BLaER1 treated with 17β-estradiol and CSF1 and Interleukin-3, amounts not matched to agents 10 nM and 100 nM (cell line): Measurements from ENCODE around the gene KSR2.

Experiments
- H3K27ac ChIP-seq, 11 experiments: shearing (Covaris generic); formaldehyde crosslinking; 2 replicates each; pipeline ENCODE4 v1.8.1; 2022
- H3K27me3 ChIP-seq, 11 experiments: shearing (Covaris generic); formaldehyde crosslinking; 2 replicates each; pipeline ENCODE4 v1.8.1; 2022
- H3K36me3 ChIP-seq, 11 experiments: shearing (Covaris generic); formaldehyde crosslinking; 2 replicates each; pipeline ENCODE4 v1.8.1; 2022
- H3K4me1 ChIP-seq, 10 experiments: shearing (Covaris generic); formaldehyde crosslinking; 2 replicates each; pipeline ENCODE4 v1.8.1; 2022
- H3K4me2 ChIP-seq, 11 experiments: shearing (Covaris generic); formaldehyde crosslinking; 2 replicates each; pipeline ENCODE4 v1.8.1; 2022
- H3K4me3 ChIP-seq, 10 experiments: shearing (Covaris generic); formaldehyde crosslinking; 2 replicates each; pipeline ENCODE4 v1.8.1; 2022
- H3K9ac ChIP-seq, 11 experiments: shearing (Covaris generic); formaldehyde crosslinking; 2 replicates each; pipeline ENCODE4 v1.8.1; 2022
- H3K9me3 ChIP-seq, 11 experiments: shearing (Covaris generic); formaldehyde crosslinking; replicated peaks in 1 of 11; 2 replicates each; pipeline ENCODE4 v1.8.1; 2022
- H4K20me1 ChIP-seq, 11 experiments: shearing (Covaris generic); formaldehyde crosslinking; 2 replicates each; pipeline ENCODE4 v1.8.1; 2022
- Cebpa-rat ChIP-seq, 11 experiments: shearing (Covaris generic); IDR thresholded peaks; 2 replicates each; pipeline ENCODE4 v1.8.1; 2022

KSR2 gene

GRCh38 chr12:117517219-117517739 lies 451.5 kb downstream of the KSR2 start:
- no peaks in the 10 kb centered on the region; a peak in 1 of 22 replicates for H4K20me1 ChIP-seq
- H3K9ac ChIP-seq = no peak overlapping the region
- no peak for TF ChIP-seq Cebpa-rat (IDR thresholded peaks at IDR 0.05)
- no peaks in the 10 kb centered on the region for H3K36me3 ChIP-seq
- H3K4me3 ChIP-seq = no peak overlapping the region
- H3K4me2 ChIP-seq = no peak overlapping the region
- no peaks in the 10 kb centered on the region for H3K9me3 ChIP-seq
- no peaks in the 10 kb centered on the region for H3K4me1 ChIP-seq
- no peak overlapping the region for H3K27ac ChIP-seq
- H3K27me3 ChIP-seq = no peaks in the 10 kb centered on the region

- no peak overlapping the region for H3K4me2 ChIP-seq
- H3K9me3 ChIP-seq = no peaks in the 10 kb centered on the region
- TF ChIP-seq Cebpa-rat (IDR thresholded peaks at IDR 0.05) = no peak
- no peak overlapping the region for H3K9ac ChIP-seq
- no peak overlapping the region for H3K4me3 ChIP-seq
- no peaks in the 10 kb centered on the region for H3K27me3 ChIP-seq
- no peaks in the 10 kb centered on the region for H3K36me3 ChIP-seq
- H4K20me1 ChIP-seq = no peaks in the 10 kb centered on the region; a peak in 1 of 22 replicates
- no peaks in the 10 kb centered on the region for H3K4me1 ChIP-seq
- H3K27ac ChIP-seq = no peak overlapping the region
Observed at GRCh38 chr12:117516034-117516433, 452.8 kb downstream of the KSR2 start.

GRCh38 chr12:117514016-117514415 lies 454.8 kb downstream of the KSR2 start:
- H3K9ac ChIP-seq = no peak overlapping the region
- H3K27me3 ChIP-seq = no peaks in the 10 kb centered on the region
- H3K4me1 ChIP-seq = no peaks in the 10 kb centered on the region
- no peak overlapping the region for H3K27ac ChIP-seq
- no peaks in the 10 kb centered on the region for H3K36me3 ChIP-seq
- H3K4me2 ChIP-seq = no peak overlapping the region
- no peak overlapping the region for H3K4me3 ChIP-seq
- no peak for TF ChIP-seq Cebpa-rat (IDR thresholded peaks at IDR 0.05)
- no peaks in the 10 kb centered on the region for H3K9me3 ChIP-seq
- no peaks in the 10 kb centered on the region; a peak in 1 of 22 replicates for H4K20me1 ChIP-seq

GRCh38 chr12:117513353-117513752 lies 455.4 kb downstream of the KSR2 start:
- Histone ChIP-seq H4K20me1 (no peaks in the 10 kb centered on the region), H3K9me3 (no peaks in the 10 kb centered on the region), H3K9ac (no peak overlapping the region), H3K36me3 (no peaks in the 10 kb centered on the region), H3K4me2 (no peak overlapping the region), H3K4me1 (no peaks in the 10 kb centered on the region), H3K27me3 (no peaks in the 10 kb centered on the region), H3K4me3 (no peak overlapping the region), H3K27ac (no peak overlapping the region)
- TF ChIP-seq Cebpa-rat (IDR thresholded peaks at IDR 0.05) = no peak

GRCh38 chr12:117508468-117508867 lies 460.3 kb downstream of the KSR2 start:
- Histone ChIP-seq H3K9me3 (no peaks in the 10 kb centered on the region), H3K4me1 (no peaks in the 10 kb centered on the region), H3K36me3 (no peaks in the 10 kb centered on the region), H3K4me3 (no peak overlapping the region), H3K4me2 (no peak overlapping the region), H4K20me1 (no peaks in the 10 kb centered on the region), H3K27ac (no peak overlapping the region), H3K9ac (no peak overlapping the region), H3K27me3 (no peaks in the 10 kb centered on the region)
- no peak for TF ChIP-seq Cebpa-rat (IDR thresholded peaks at IDR 0.05)

GRCh38 chr12:117507548-117507947 lies 461.2 kb downstream of the KSR2 start:
- Histone ChIP-seq H4K20me1 (no peaks in the 10 kb centered on the region), H3K4me3 (no peak overlapping the region), H3K27me3 (no peaks in the 10 kb centered on the region), H3K27ac (no peak overlapping the region), H3K4me2 (no peak overlapping the region), H3K9me3 (no peaks in the 10 kb centered on the region), H3K36me3 (no peaks in the 10 kb centered on the region), H3K4me1 (no peaks in the 10 kb centered on the region), H3K9ac (no peak overlapping the region)
- TF ChIP-seq Cebpa-rat (IDR thresholded peaks at IDR 0.05) = no peak

GRCh38 chr12:117506333-117506732 lies 462.5 kb downstream of the KSR2 start:
- no peak overlapping the region for H3K4me2 ChIP-seq
- no peaks in the 10 kb centered on the region for H3K27me3 ChIP-seq
- no peaks in the 10 kb centered on the region for H3K36me3 ChIP-seq
- no peak overlapping the region for H3K4me3 ChIP-seq
- no peaks in the 10 kb centered on the region for H3K4me1 ChIP-seq
- no peaks in the 10 kb centered on the region for H3K9me3 ChIP-seq
- no peak overlapping the region for H3K9ac ChIP-seq
- no peaks in the 10 kb centered on the region for H4K20me1 ChIP-seq
- TF ChIP-seq Cebpa-rat (IDR thresholded peaks at IDR 0.05) = no peak
- no peak overlapping the region for H3K27ac ChIP-seq

GRCh38 chr12:117502633-117503032 lies 466.2 kb downstream of the KSR2 start:
- H3K27me3 ChIP-seq = no peaks in the 10 kb centered on the region
- no peak for TF ChIP-seq Cebpa-rat (IDR thresholded peaks at IDR 0.05)
- no peaks in the 10 kb centered on the region for H3K36me3 ChIP-seq
- H4K20me1 ChIP-seq = no peaks in the 10 kb centered on the region
- no peak overlapping the region for H3K27ac ChIP-seq
- no peaks in the 10 kb centered on the region for H3K4me1 ChIP-seq
- H3K4me3 ChIP-seq = no peak overlapping the region
- H3K9ac ChIP-seq = no peak overlapping the region
- H3K4me2 ChIP-seq = no peak overlapping the region
- no peaks in the 10 kb centered on the region for H3K9me3 ChIP-seq

GRCh38 chr12:117502233-117502632 lies 466.6 kb downstream of the KSR2 start:
- Histone ChIP-seq H3K9me3 (no peaks in the 10 kb centered on the region), H3K27ac (no peak overlapping the region), H3K4me2 (no peak overlapping the region), H3K9ac (no peak overlapping the region), H3K4me3 (no peak overlapping the region), H3K36me3 (no peaks in the 10 kb centered on the region), H3K27me3 (no peaks in the 10 kb centered on the region), H3K4me1 (no peaks in the 10 kb centered on the region), H4K20me1 (no peaks in the 10 kb centered on the region)
- TF ChIP-seq Cebpa-rat (IDR thresholded peaks at IDR 0.05) = no peak

- H3K36me3 ChIP-seq = no peaks in the 10 kb centered on the region
- H3K27me3 ChIP-seq = no peaks in the 10 kb centered on the region
- H3K9ac ChIP-seq = no peak overlapping the region
- TF ChIP-seq Cebpa-rat (IDR thresholded peaks at IDR 0.05) = no peak
- H3K4me3 ChIP-seq = no peak overlapping the region
- H3K4me2 ChIP-seq = no peak overlapping the region
- H4K20me1 ChIP-seq = no peaks in the 10 kb centered on the region
- H3K4me1 ChIP-seq = no peaks in the 10 kb centered on the region
- no peak overlapping the region for H3K27ac ChIP-seq
- no peaks in the 10 kb centered on the region for H3K9me3 ChIP-seq
Observed at GRCh38 chr12:117501076-117501869, 467.5 kb downstream of the KSR2 start.
